ENCODE results near the gene TMTC2. TPM values are rescaled to one million over a fixed set of nuclear protein-coding genes. Genes with fewer than 3 reads are reported as not detected.

Gene TMTC2
- total and polyA plus RNA-seq, 3 experiments from 2014 or later = 0.13 to 2.5 (median 2.2) TPM

DNA sequence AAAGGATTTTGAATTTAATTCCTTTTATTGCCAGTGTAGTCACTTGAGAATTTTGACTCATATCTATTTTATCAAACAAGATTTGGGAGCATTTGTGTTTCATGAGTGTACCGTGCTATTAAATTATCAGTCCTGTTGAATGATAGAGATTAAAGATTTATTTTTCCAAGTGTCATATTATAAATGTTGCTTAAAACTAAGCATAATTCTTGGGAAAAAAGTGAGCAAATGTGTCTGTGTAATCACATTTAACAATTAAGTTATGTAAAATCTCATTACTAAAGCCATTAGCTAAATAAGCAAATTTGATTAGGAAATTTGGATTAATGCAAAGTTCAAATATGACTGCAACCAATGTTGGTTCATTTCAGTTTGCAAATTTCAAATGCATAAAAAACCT is 266.7 kb downstream of the TMTC2 start:
- H3K36me3 Mint-ChIP-seq = peaks cover 0 to 23% (median 4%) of the 10 kb centered on the region in 3 donors
- H3K9me3 ChIP-seq (ENCODE audit: low read length) = no peaks in the 10 kb centered on the region
- H3K27me3 ChIP-seq (ENCODE audit: insufficient read depth, low read length, poor library complexity, severe bottlenecking) = no peaks in the 10 kb centered on the region
- H3K36me3 ChIP-seq (ENCODE audit: insufficient read depth, low read length) = no peaks in the 10 kb centered on the region
- H3K4me3 Mint-ChIP-seq = no peak overlapping the region
- no peak overlapping the region for H3K27ac ChIP-seq (ENCODE audit: low read depth, low read length)
- H3K9me3 Mint-ChIP-seq = peaks cover 0 to 2% (median 0%) of the 10 kb centered on the region in 5 donors
- ChIA-PET POLR2A (no interaction called here), CTCF (no interaction called here)
- H3K4me1 Mint-ChIP-seq = no peaks in the 10 kb centered on the region
- no peak overlapping the region for H3K27ac Mint-ChIP-seq
- H3K4me1 ChIP-seq (ENCODE audit: insufficient read depth, low read length) = no peaks in the 10 kb centered on the region
- no peaks in the 10 kb centered on the region for H3K27me3 Mint-ChIP-seq
- no peak for DNase-seq
- H3K4me3 ChIP-seq (ENCODE audit: low read length) = no peak overlapping the region

DNA sequence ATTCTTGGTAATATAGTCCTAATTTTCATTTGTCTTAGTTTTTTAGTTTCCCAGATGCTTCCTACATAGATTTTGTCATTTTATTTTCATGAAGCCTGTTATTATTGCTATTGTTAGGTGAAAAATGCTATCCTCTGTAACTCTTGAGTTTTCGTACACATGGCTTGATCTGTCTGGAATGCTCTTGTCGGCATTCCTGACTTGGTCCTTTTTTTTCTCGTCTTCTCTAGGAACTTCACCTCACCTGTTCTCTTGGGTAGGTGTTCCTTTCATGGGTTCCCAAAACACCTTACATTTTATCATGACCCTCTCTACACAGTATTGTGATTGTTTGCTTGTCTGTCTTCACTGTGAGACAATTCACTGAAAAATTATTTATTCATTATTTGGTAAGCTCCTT is 267.4 kb downstream of the TMTC2 start:
- Mint-ChIP-seq H3K27me3 (peaks cover 0 to 1% of the 10 kb centered on the region in 2 donors), H3K4me3 (no peak overlapping the region), H3K36me3 (peaks cover 0 to 23% (median 4%) of the 10 kb centered on the region in 3 donors), H3K4me1 (no peaks in the 10 kb centered on the region), H3K27ac (no peak overlapping the region), H3K9me3 (peaks cover 0 to 2% (median 0%) of the 10 kb centered on the region in 5 donors)
- CTCF ChIA-PET = no interaction called here
- H3K9me3 ChIP-seq (ENCODE audit: low read length) = no peaks in the 10 kb centered on the region
- H3K27me3 ChIP-seq (ENCODE audit: insufficient read depth, low read length, poor library complexity, severe bottlenecking) = no peaks in the 10 kb centered on the region
- no peak overlapping the region for H3K4me3 ChIP-seq (ENCODE audit: low read length)
- no peak for DNase-seq
- no peaks in the 10 kb centered on the region for H3K36me3 ChIP-seq (ENCODE audit: insufficient read depth, low read length)
- H3K4me1 ChIP-seq (ENCODE audit: insufficient read depth, low read length) = no peaks in the 10 kb centered on the region
- no peak overlapping the region for H3K27ac ChIP-seq (ENCODE audit: low read depth, low read length)
- POLR2A ChIA-PET = no interaction called here

DNA sequence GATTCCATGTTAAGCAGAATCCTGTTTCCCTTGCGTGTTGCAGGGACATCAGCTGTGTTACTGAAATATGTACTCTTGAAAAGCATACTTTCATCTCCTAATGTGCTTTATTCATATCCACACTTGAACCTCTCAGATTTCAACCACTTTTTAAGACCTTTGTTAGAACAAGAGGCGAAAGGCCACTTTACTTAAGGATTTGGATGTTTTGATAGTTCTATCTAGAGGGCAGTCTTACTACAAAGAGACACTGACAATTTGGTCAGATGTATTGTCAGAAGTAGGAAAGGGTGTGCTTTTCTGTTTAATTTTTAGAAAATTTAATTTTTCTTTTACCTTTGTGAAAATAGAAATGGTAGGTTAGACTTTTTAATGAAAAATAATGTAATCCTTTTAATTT is 267.9 kb downstream of the TMTC2 start:
- no peaks in the 10 kb centered on the region for H3K36me3 ChIP-seq (ENCODE audit: insufficient read depth, low read length)
- no peaks in the 10 kb centered on the region for H3K4me1 ChIP-seq (ENCODE audit: insufficient read depth, low read length)
- CTCF ChIA-PET = no interaction called here
- peaks cover 0 to 1% of the 10 kb centered on the region in 2 donors for H3K27me3 Mint-ChIP-seq
- H3K36me3 Mint-ChIP-seq = peaks cover 0 to 23% (median 4%) of the 10 kb centered on the region in 3 donors
- H3K4me3 ChIP-seq (ENCODE audit: low read length) = no peak overlapping the region
- no peak overlapping the region for H3K27ac ChIP-seq (ENCODE audit: low read depth, low read length)
- H3K9me3 Mint-ChIP-seq = peaks cover 0 to 3% (median 0%) of the 10 kb centered on the region in 5 donors
- no peak for DNase-seq
- no peaks in the 10 kb centered on the region for H3K9me3 ChIP-seq (ENCODE audit: low read length)
- no peak overlapping the region for H3K27ac Mint-ChIP-seq
- peaks cover 0 to 1% (median under 1%) of the 10 kb centered on the region in 3 donors for H3K4me1 Mint-ChIP-seq
- POLR2A ChIA-PET = no interaction called here
- H3K27me3 ChIP-seq (ENCODE audit: insufficient read depth, low read length, poor library complexity, severe bottlenecking) = no peaks in the 10 kb centered on the region
- no peak overlapping the region for H3K4me3 Mint-ChIP-seq

DNA sequence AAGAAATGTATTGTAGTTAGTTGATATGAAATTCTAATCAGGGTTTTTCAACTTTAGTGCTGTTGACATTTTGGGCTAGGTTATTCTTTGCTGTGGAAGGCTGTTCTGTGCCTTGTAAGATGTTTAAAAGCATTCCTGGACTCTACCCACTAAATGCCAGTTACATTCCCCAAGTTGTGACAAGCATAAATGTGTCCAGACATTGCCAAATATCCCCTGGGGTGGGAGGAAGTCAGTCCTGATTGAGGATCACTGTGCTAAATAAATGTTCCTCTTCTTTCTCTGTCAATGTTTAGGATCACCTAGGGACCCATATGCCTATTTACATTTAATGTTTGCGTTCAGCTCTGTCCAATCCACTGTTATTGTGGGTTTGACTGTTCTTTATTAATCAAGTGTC is 268.3 kb downstream of the TMTC2 start:
- no peak overlapping the region for H3K27ac Mint-ChIP-seq
- no peak overlapping the region for H3K27ac ChIP-seq (ENCODE audit: low read depth, low read length)
- no peak overlapping the region for H3K4me3 ChIP-seq (ENCODE audit: low read length)
- ChIA-PET POLR2A (no interaction called here), CTCF (no interaction called here)
- H3K4me3 Mint-ChIP-seq = no peak overlapping the region
- H3K9me3 ChIP-seq (ENCODE audit: low read length) = no peaks in the 10 kb centered on the region
- no peaks in the 10 kb centered on the region for H3K36me3 ChIP-seq (ENCODE audit: insufficient read depth, low read length)
- H3K4me1 Mint-ChIP-seq = peaks cover 0 to 5% (median 3%) of the 10 kb centered on the region in 3 donors
- no peaks in the 10 kb centered on the region for H3K4me1 ChIP-seq (ENCODE audit: insufficient read depth, low read length)
- H3K27me3 ChIP-seq (ENCODE audit: insufficient read depth, low read length, poor library complexity, severe bottlenecking) = no peaks in the 10 kb centered on the region
- peaks cover 0 to 1% of the 10 kb centered on the region in 2 donors for H3K27me3 Mint-ChIP-seq
- no peak for DNase-seq
- peaks cover 0 to 6% (median 0%) of the 10 kb centered on the region in 5 donors for H3K9me3 Mint-ChIP-seq
- peaks cover 0 to 23% (median 4%) of the 10 kb centered on the region in 3 donors for H3K36me3 Mint-ChIP-seq

DNA sequence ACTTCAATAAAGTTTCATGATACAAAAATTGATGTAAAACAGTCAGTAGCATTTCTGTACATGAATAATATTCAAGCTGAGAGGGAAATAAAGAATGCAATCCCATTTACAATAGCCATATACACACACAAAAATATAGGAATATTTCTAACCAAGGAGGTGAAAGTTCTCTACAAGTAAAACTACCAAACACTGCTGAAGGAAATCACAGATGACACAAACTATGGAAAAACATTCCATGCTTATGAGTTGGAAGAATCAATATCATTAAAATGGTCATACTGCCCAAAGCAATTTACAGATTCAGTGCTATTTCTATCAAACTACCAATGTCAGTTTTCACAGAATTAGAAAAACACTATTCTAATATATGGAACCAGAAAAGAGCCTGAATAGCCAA is 272.3 kb downstream of the TMTC2 start:
- CTCF ChIA-PET = no interaction called here
- no peak for DNase-seq
- Mint-ChIP-seq H3K4me3 (no peak overlapping the region), H3K27ac (no peak overlapping the region), H3K4me1 (peaks cover 0 to 5% (median 3%) of the 10 kb centered on the region in 3 donors), H3K27me3 (peaks cover 0 to 1% of the 10 kb centered on the region in 2 donors), H3K36me3 (peaks cover 0 to 19% (median 4%) of the 10 kb centered on the region in 3 donors), H3K9me3 (peaks cover 0 to 6% (median 0%) of the 10 kb centered on the region in 5 donors)
- no peaks in the 10 kb centered on the region for H3K9me3 ChIP-seq (ENCODE audit: low read length)
- H3K4me1 ChIP-seq (ENCODE audit: insufficient read depth, low read length) = no peaks in the 10 kb centered on the region
- no peak overlapping the region for H3K27ac ChIP-seq (ENCODE audit: low read depth, low read length)
- H3K4me3 ChIP-seq (ENCODE audit: low read length) = no peak overlapping the region
- H3K36me3 ChIP-seq (ENCODE audit: insufficient read depth, low read length) = no peaks in the 10 kb centered on the region
- no peaks in the 10 kb centered on the region for H3K27me3 ChIP-seq (ENCODE audit: insufficient read depth, low read length, poor library complexity, severe bottlenecking)
- POLR2A ChIA-PET = no interaction called here

DNA sequence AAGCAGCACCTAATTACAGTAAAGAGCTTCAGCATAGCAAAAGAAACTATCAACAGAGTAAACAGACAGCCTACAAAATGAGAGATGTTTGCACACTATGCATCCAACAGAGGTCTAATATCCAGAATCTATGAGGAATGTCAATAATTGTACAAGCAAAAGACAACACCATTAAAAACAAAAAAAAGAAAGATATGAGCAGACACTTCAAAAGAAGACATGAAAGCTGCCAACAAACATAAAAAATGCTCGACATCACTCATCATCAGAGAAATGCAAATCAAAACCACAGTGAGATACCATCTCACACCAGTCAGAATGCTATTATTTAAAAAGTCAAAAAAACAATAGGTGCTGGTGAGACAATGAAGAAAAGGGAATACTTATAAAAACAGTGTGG is 273.1 kb downstream of the TMTC2 start:
- Mint-ChIP-seq H3K27ac (no peak overlapping the region), H3K36me3 (peaks cover 0 to 19% (median 4%) of the 10 kb centered on the region in 3 donors), H3K4me3 (no peak overlapping the region), H3K27me3 (peaks cover 0 to 1% of the 10 kb centered on the region in 2 donors), H3K9me3 (peaks cover 0 to 6% (median 0%) of the 10 kb centered on the region in 5 donors), H3K4me1 (peaks cover 0 to 5% (median 3%) of the 10 kb centered on the region in 3 donors)
- H3K27me3 ChIP-seq (ENCODE audit: insufficient read depth, low read length, poor library complexity, severe bottlenecking) = no peaks in the 10 kb centered on the region
- no peak for DNase-seq
- H3K4me3 ChIP-seq (ENCODE audit: low read length) = no peak overlapping the region
- POLR2A ChIA-PET = no interaction called here
- CTCF ChIA-PET = no interaction called here
- no peaks in the 10 kb centered on the region for H3K36me3 ChIP-seq (ENCODE audit: insufficient read depth, low read length)
- H3K4me1 ChIP-seq (ENCODE audit: insufficient read depth, low read length) = no peaks in the 10 kb centered on the region
- no peak overlapping the region for H3K27ac ChIP-seq (ENCODE audit: low read depth, low read length)
- H3K9me3 ChIP-seq (ENCODE audit: low read length) = no peaks in the 10 kb centered on the region

DNA sequence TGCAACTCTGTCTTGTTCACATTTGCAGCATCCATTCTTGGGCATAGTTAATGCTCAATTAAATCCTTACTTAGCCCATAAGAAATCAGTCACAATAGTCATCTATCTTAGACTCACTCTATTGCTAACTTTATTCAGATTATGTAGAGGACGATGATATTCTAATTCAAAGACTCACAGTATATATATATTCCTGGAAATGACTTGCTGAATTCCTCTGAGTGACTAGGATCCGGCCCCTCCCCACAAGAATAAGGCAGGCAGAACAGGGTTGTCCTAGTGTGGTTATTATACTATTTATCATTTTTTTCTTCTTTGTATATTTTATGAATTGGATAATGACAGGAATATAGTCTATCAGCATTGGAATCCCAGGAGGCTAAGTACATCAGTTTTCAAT is 275.1 kb downstream of the TMTC2 start:
- POLR2A ChIA-PET = no interaction called here

DNA sequence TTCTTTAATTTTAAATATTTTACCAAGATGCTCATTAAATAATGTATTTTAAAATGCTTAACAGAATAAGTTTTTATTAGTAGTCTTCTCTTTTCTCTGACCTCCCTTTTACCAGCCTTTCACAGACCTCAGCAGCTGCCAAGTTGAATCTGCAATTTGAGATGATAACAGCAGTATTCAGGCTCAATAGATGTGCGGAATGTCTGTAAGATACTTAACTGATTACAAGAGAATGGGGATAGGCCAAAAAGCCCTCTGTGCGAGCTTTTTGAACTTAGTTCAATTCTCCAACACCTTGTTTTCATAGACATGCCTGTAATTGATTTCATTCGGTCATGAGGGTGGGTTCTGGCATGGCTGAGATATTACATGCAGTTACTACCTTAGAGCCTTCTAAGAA is 277.2 kb downstream of the TMTC2 start:
- H3K27ac Mint-ChIP-seq = no peak overlapping the region

More for the DNA sequence above, 275.1 kb downstream of the TMTC2 start:
- H3K9me3 ChIP-seq (ENCODE audit: low read length) = no peaks in the 10 kb centered on the region
- Mint-ChIP-seq H3K36me3 (peaks cover 0 to 10% (median 2%) of the 10 kb centered on the region in 3 donors), H3K9me3 (peaks cover 0 to 6% (median 0%) of the 10 kb centered on the region in 5 donors), H3K4me3 (no peak overlapping the region), H3K4me1 (peaks cover 0 to 5% (median 3%) of the 10 kb centered on the region in 3 donors), H3K27me3 (peaks cover 0 to 1% of the 10 kb centered on the region in 2 donors), H3K27ac (no peak overlapping the region)
- H3K27me3 ChIP-seq (ENCODE audit: insufficient read depth, low read length, poor library complexity, severe bottlenecking) = no peaks in the 10 kb centered on the region
- no peak overlapping the region for H3K27ac ChIP-seq (ENCODE audit: low read depth, low read length)
- CTCF ChIA-PET = no interaction called here
- H3K36me3 ChIP-seq (ENCODE audit: insufficient read depth, low read length) = no peaks in the 10 kb centered on the region
- no peak for DNase-seq
- no peak overlapping the region for H3K4me3 ChIP-seq (ENCODE audit: low read length)
- H3K4me1 ChIP-seq (ENCODE audit: insufficient read depth, low read length) = no peaks in the 10 kb centered on the region

More for the DNA sequence above, 277.2 kb downstream of the TMTC2 start:
- H3K36me3 Mint-ChIP-seq = peaks cover 0 to 2% (median 0%) of the 10 kb centered on the region in 3 donors
- H3K4me1 ChIP-seq (ENCODE audit: insufficient read depth, low read length) = no peaks in the 10 kb centered on the region
- no peaks in the 10 kb centered on the region for H3K9me3 ChIP-seq (ENCODE audit: low read length)
- no peak overlapping the region for H3K27ac ChIP-seq (ENCODE audit: low read depth, low read length)
- H3K4me3 ChIP-seq (ENCODE audit: low read length) = no peak overlapping the region
- peaks cover 0 to 5% (median 3%) of the 10 kb centered on the region in 3 donors for H3K4me1 Mint-ChIP-seq
- ChIA-PET POLR2A (no interaction called here), CTCF (no interaction called here)
- no peak for DNase-seq
- H3K36me3 ChIP-seq (ENCODE audit: insufficient read depth, low read length) = no peaks in the 10 kb centered on the region
- peaks cover 0 to 4% (median 0%) of the 10 kb centered on the region in 5 donors for H3K9me3 Mint-ChIP-seq
- no peaks in the 10 kb centered on the region for H3K27me3 ChIP-seq (ENCODE audit: insufficient read depth, low read length, poor library complexity, severe bottlenecking)
- no peak overlapping the region for H3K4me3 Mint-ChIP-seq
- H3K27me3 Mint-ChIP-seq = no peaks in the 10 kb centered on the region
